Spleen (tissue), 11 donors: ENCODE results near the gene L3MBTL1. TPM values are rescaled to one million over a fixed set of nuclear protein-coding genes. Genes with fewer than 3 reads are reported as not detected.

Source experiments
- DNase-seq: peaks from one replicate; pipeline ENCODE4 v3.0.0-alpha.2; 2020
- H3K27ac ChIP-seq, 8 donors: fragments of 200-600 bp; sonication (generic) in 7 of 8; 1 replicate in 4 of 8; 2 replicates in 4 of 8; pipeline versions ENCODE4 v1.5.0 to v1.8.0; 2016 to 2021; ENCODE audit warnings: inconsistent platforms in 4 of 8, mild to moderate bottlenecking in 4 of 8, moderate library complexity in 1 of 8
- H3K27me3 ChIP-seq, 7 donors: fragments of 200-600 bp; sonication (generic) in 6 of 7; replicated peaks in 1 of 7; 1 replicate in 4 of 7; 2 replicates in 3 of 7; pipeline versions ENCODE4 v1.5.0 to v1.8.0; 2016 to 2021; ENCODE audit warnings: inconsistent platforms in 3 of 7, mild to moderate bottlenecking in 1 of 7
- H3K36me3 ChIP-seq, 6 donors: fragments of 200-600 bp; sonication (generic) in 5 of 6; 1 replicate in 4 of 6; 2 replicates in 2 of 6; pipeline versions ENCODE4 v1.5.0 to v1.8.0; 2016 to 2021; ENCODE audit warnings: inconsistent platforms in 2 of 6
- H3K4me1 ChIP-seq, 6 donors: fragments of 200-600 bp; sonication (generic) in 5 of 6; 1 replicate in 3 of 6; 2 replicates in 3 of 6; pipeline versions ENCODE4 v1.5.0 to v1.8.0; 2016 to 2021; ENCODE audit warnings: inconsistent platforms in 3 of 6
- H3K4me3 ChIP-seq, 8 donors: fragments of 200-600 bp; sonication (generic) in 7 of 8; 1 replicate in 4 of 8; 2 replicates in 4 of 8; pipeline versions ENCODE4 v1.5.0 to v1.8.0; 2016 to 2021; ENCODE audit warnings: inconsistent platforms in 4 of 8, mild to moderate bottlenecking in 4 of 8, moderate library complexity in 2 of 8
- H3K9me3 ChIP-seq, 8 donors: fragments of 200-600 bp; sonication (generic) in 7 of 8; 1 replicate in 4 of 8; 2 replicates in 4 of 8; pipeline versions ENCODE4 v1.5.0 to v1.8.0; 2016 to 2021; ENCODE audit warnings: inconsistent platforms in 4 of 8
- POLR2A ChIP-seq, 3 donors: fragments of 450-650 bp; IDR thresholded peaks; one replicate each; pipeline ENCODE4 v1.5.1; 2017; ENCODE audit warnings: antibody characterized with exemption in 3 of 3, mild to moderate bottlenecking in 1 of 3
- POLR2AphosphoS5 ChIP-seq, 3 donors: sonication (generic); formaldehyde crosslinking; IDR thresholded peaks; one replicate each; pipeline ENCODE4 v1.5.1; 2017; ENCODE audit warnings: antibody characterized with exemption in 3 of 3
- WGBS, 5 donors: extraction: QIAGEN DNeasy Blood & Tissue Kit in 3 of 5; methylation state at CpG; one replicate each; pipeline versions ENCODE4 v1.1.5 to v1.1.7; 2013 to 2018; 5-methylcytosine and 5-hydroxymethylcytosine counted together
- intact Hi-C: fragments of 100-400 bp; cut with DNase I; formaldehyde crosslinking; loops from one replicate; pipeline ENCODE4 v1.15.0; 2023; ENCODE audit warnings: low total_unique reads
- polyA plus RNA-seq, 3 donors: library from polyadenylated mRNA; stranded (reverse); fragments of 200-250 nt; gene quantifications; one replicate each; pipeline ENCODE4 v1.2.1, GENCODE V29; 2013
- total RNA-seq, 7 donors: library from RNA; depleted of rRNA in 3 of 7; stranded (reverse); fragments of >200 nt in 3 of 7; fragmentation: NEBNext Ultra II Directional in 4 of 7; extraction: Animal tissue kit (Norgen Biotek cat#: 25700) in 4 of 7; gene quantifications; one replicate each; pipeline versions ENCODE4 v1.1.0 to v1.2.1, GENCODE V29; 2016 to 2021
- TF ChIP-seq, protein P1 (sequence below), 11 experiments: fragments of 200-600 bp in 7 of 11; fragments of 450-650 bp in 4 of 11; sonication (generic) in 4 of 11; IDR thresholded peaks in 8 of 11; conservative IDR thresholded peaks in 3 of 11; 1 replicate in 7 of 11; 2 replicates in 4 of 11; pipeline versions ENCODE4 v1.4.0 to v1.8.0; 2016 to 2021; ENCODE audit warnings: antibody characterized with exemption in 11 of 11, inconsistent platforms in 4 of 11, mild to moderate bottlenecking in 1 of 11
- donor health status: healthy with polysubstance abuse.
- donor health status: DM: no; HTN: no; CAD: no; lungs with moderate emphysema.
- donor health status: DM: no; HTN: no; CAD: no.
- donor health status: Bipolar disorder and iron deficiency.
- donor health status: healthy.
- donor health status: DM: no; HTN: no; CAD: no.
- donor health status: DM: yes; HTN: yes; CAD: no.

L3MBTL1 gene
- total and polyA plus RNA-seq, 10 donors, result 3.1 to 19.1 (median 14.1) TPM

DNA sequence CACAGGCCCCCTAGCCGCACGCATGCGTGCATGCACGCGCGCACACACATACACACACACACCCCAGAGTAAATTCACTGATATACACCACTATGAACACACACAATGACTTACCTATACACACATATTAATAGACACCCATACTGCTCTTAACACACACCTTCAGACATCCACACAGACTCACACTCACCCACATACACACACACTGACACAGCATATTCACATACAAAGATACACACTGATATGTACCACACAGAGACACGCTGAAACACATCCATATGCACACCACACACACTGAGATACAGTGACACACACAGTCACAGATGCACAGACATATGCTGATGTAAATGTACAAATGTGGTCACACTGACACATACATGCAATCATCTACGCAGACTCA, 57.0 kb downstream of the L3MBTL1 start:
- Histone ChIP-seq H3K9me3 (no peaks in the 10 kb centered on the region), H3K27ac (no peak overlapping the region), H3K36me3 (no peaks in the 10 kb centered on the region), H3K4me3 (no peak overlapping the region), H3K27me3 (no peaks in the 10 kb centered on the region), H3K4me1 (no peaks in the 10 kb centered on the region)
- no peak for TF ChIP-seq POLR2AphosphoS5 (IDR thresholded peaks at IDR 0.05)
- no peak for TF ChIP-seq POLR2A (IDR thresholded peaks at IDR 0.05)
- intact Hi-C loops, result no loop called here
- 96 to 100% (median 98%) methylated on average over 8 of the region's 8 CpGs for WGBS, 5 donors
- no peak for DNase-seq

DNA sequence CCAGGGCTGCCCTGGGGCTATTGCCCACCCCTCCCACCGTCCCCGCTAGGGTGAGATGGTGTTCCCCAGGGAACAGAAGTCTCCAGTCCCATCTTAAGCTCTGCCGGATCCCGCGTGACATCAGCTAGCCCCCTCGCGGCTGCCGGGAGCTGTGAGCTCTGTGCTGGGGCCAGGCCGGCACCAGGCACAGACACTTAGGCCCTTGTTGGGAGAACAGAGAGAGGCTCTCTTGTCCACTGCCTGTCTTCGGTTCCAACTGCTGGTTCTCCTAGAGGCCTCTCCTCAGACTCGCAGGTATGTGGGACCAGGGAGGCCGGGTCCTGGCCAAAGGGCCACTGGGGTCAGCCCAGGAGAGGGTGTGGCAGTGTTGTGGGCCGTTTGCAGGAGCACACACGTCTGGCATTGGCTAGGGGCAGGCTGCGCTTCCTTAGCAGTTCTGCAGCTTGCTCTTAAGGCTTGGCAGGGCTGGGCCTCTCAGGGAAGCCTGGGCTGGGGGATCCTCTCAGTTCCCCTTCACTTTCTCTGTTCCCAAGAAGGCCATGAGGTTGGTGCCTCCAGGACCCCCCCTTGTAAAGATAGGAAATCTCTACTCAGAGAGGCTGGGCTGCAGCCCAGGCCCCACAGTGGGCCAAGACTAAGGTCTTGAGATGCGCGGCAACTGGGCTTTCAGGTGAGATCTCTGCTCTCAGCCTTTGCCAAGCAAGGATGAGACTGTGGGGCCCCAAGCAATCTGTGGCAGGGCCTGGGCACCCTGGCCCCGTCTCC, 57.7 kb downstream of the L3MBTL1 start:
- intact Hi-C loops, result no loop called here
- 88 to 90% (median 89%) methylated on average over 13 to 18 of the region's 18 CpGs for WGBS, 5 donors
- no peaks in the 10 kb centered on the region for H3K4me1 ChIP-seq
- no peak overlapping the region for H3K27ac ChIP-seq
- H3K27me3 ChIP-seq, result no peaks in the 10 kb centered on the region
- H3K36me3 ChIP-seq, result no peaks in the 10 kb centered on the region
- TF ChIP-seq, protein P1, sequence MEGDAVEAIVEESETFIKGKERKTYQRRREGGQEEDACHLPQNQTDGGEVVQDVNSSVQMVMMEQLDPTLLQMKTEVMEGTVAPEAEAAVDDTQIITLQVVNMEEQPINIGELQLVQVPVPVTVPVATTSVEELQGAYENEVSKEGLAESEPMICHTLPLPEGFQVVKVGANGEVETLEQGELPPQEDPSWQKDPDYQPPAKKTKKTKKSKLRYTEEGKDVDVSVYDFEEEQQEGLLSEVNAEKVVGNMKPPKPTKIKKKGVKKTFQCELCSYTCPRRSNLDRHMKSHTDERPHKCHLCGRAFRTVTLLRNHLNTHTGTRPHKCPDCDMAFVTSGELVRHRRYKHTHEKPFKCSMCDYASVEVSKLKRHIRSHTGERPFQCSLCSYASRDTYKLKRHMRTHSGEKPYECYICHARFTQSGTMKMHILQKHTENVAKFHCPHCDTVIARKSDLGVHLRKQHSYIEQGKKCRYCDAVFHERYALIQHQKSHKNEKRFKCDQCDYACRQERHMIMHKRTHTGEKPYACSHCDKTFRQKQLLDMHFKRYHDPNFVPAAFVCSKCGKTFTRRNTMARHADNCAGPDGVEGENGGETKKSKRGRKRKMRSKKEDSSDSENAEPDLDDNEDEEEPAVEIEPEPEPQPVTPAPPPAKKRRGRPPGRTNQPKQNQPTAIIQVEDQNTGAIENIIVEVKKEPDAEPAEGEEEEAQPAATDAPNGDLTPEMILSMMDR (IDR thresholded peaks at IDR 0.05 in 8 of 11, conservative IDR thresholded peaks at IDR 0.05 in 3 of 11), result no peak
- TF ChIP-seq POLR2A (IDR thresholded peaks at IDR 0.05), result no peak
- no peak for TF ChIP-seq POLR2AphosphoS5 (IDR thresholded peaks at IDR 0.05)
- no peaks in the 10 kb centered on the region for H3K9me3 ChIP-seq
- H3K4me3 ChIP-seq, result no peak overlapping the region
- DNase-seq, result no peak

DNA sequence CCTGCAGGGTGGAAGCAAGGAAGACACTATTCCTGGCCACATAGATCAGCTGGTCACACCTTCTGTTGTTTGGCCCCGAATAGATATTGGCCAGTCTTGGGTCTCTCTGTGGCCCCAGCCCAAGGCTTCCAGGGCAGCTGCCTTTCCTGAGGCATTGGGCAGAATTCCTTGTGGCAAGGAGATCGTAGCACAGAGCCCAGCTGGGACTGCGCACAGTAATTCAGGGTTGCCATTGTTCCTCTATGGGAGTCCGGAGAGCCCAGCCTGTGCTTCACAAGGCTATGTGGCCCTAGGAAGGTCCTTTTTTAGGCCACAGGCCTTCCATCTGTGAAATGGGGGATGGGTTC, 58.2 kb downstream of the L3MBTL1 start:
- DNase-seq, result no peak
- Histone ChIP-seq H3K9me3 (no peaks in the 10 kb centered on the region), H3K27ac (no peak overlapping the region), H3K36me3 (no peaks in the 10 kb centered on the region), H3K4me1 (no peaks in the 10 kb centered on the region), H3K4me3 (no peak overlapping the region), H3K27me3 (no peaks in the 10 kb centered on the region)
- intact Hi-C loops, result no loop called here
- TF ChIP-seq POLR2AphosphoS5 (IDR thresholded peaks at IDR 0.05) (no peak), POLR2A (IDR thresholded peaks at IDR 0.05) (no peak)
- TF ChIP-seq, protein P1 (IDR thresholded peaks at IDR 0.05 in 8 of 11, conservative IDR thresholded peaks at IDR 0.05 in 3 of 11), result no peak
- 77 to 97% (median 95%) methylated on average over 3 to 4 of the region's 4 CpGs for WGBS, 5 donors

DNA sequence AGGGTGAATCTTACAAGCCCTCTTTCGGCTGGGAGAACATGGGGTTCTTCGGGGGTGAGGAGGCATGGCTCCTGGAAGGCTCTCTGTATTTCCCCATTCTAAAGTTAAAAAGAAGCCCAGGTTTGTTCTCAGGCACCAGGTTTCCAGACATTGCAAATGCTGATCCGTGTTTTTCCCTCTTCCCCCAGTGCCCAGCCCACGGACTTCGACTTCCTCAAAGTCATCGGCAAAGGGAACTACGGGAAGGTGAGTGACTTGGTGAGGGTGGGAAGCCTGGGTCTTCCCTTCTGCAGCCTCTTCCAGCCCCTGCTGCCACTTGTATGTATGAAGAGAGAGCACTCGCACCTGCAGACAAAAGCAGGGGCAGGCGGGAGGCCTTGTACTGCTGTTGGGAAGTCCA, 60.0 kb downstream of the L3MBTL1 start:
- no peak overlapping the region for H3K27ac ChIP-seq
- H3K4me3 ChIP-seq, result no peak overlapping the region
- no peak for TF ChIP-seq POLR2AphosphoS5 (IDR thresholded peaks at IDR 0.05)
- TF ChIP-seq, protein P1 (IDR thresholded peaks at IDR 0.05 in 8 of 11, conservative IDR thresholded peaks at IDR 0.05 in 3 of 11), result no peak
- H3K27me3 ChIP-seq, result no peaks in the 10 kb centered on the region
- no peaks in the 10 kb centered on the region for H3K36me3 ChIP-seq
- peak; percentile 29 for DNase-seq
- H3K4me1 ChIP-seq, result no peaks in the 10 kb centered on the region
- intact Hi-C loops, result no loop called here
- H3K9me3 ChIP-seq, result no peaks in the 10 kb centered on the region
- 67 to 80% (median 75%) methylated on average over 9 of the region's 9 CpGs for WGBS, 5 donors
